ENCODE measurements around the gene ZNF529. TPM values are rescaled to one million over a fixed set of nuclear protein-coding genes. Genes with fewer than 3 reads are reported as not detected.

Gene ZNF529
- total and polyA plus RNA-seq, 2 of the 8 experiments (the other 6 are each of a cell fraction or from before 2014, with no cell fraction given): 8.4 to 14.1 TPM

GRCh38 chr19:36528194-36528920, 44.7 kb downstream of the ZNF529 start, which contains the start of gene ZNF260 (continued):
- TF ChIP-seq BACH1 (IDR thresholded peaks at IDR 0.05; ENCODE audit: low read length) (no peak), CHD7 (IDR thresholded peaks at IDR 0.05; ENCODE audit: insufficient replicate concordance, low read length) (no peak), RAD21 (IDR thresholded peaks at IDR 0.05 in 1 of 2, conservative IDR thresholded peaks at IDR 0.05 in 1 of 2; ENCODE audit: low read depth in 2 of 2, low read length in 2 of 2) (no peak), TEAD4 (IDR thresholded peaks at IDR 0.05; ENCODE audit: low read depth, low read length) (no peak), KDM5A (IDR thresholded peaks at IDR 0.05; ENCODE audit: low read length) (no peak), BCL11A (IDR thresholded peaks at IDR 0.05; ENCODE audit: low read depth in 2 of 2, low read length in 2 of 2) (no peak), CTBP2 (IDR thresholded peaks at IDR 0.05; ENCODE audit: borderline replicate concordance, insufficient read depth, insufficient read length, low read length) (no peak)
